SH-SY5Y (cell line): ENCODE data around the gene PIAS1.

ENCODE experiments used
- GATA2 ChIP-seq: IDR thresholded peaks from 2 replicates; pipeline ENCODE4 v1.6.1; 2011; ENCODE audit warnings: mild to moderate bottlenecking, low read depth, low read length
- GATA3 ChIP-seq: IDR thresholded peaks from 2 replicates; pipeline ENCODE4 v1.6.1; 2011; ENCODE audit warnings: low read depth, mild to moderate bottlenecking, low read length, moderate library complexity

GRCh38 chr15:68062214-68062613 lies 8.1 kb downstream of the PIAS1 start:
- TF ChIP-seq GATA3 (no peak), GATA2 (no peak)
